ENCODE measurements around the gene VEZF1. TPM values are rescaled to one million over a fixed set of nuclear protein-coding genes. Genes with fewer than 3 reads are reported as not detected.

The VEZF1 gene
- total and polyA plus RNA-seq, 9 donors, result 31.6 to 83.5 (median 71.7) TPM

- Histone ChIP-seq H3K9me3 (no peaks in the 10 kb centered on the region), H3K27me3 (no peaks in the 10 kb centered on the region), H3K4me3 (no peak overlapping the region), H3K4me1 (ENCODE audit: insufficient read depth) (peaks cover 2% of the 10 kb centered on the region), H3K27ac (no peak overlapping the region), H3K36me3 (no peaks in the 10 kb centered on the region)
- TF ChIP-seq EP300 (IDR thresholded peaks at IDR 0.05), result no peak
- no peak for TF ChIP-seq POLR2A (IDR thresholded peaks at IDR 0.05)
- TF ChIP-seq, protein P1, sequence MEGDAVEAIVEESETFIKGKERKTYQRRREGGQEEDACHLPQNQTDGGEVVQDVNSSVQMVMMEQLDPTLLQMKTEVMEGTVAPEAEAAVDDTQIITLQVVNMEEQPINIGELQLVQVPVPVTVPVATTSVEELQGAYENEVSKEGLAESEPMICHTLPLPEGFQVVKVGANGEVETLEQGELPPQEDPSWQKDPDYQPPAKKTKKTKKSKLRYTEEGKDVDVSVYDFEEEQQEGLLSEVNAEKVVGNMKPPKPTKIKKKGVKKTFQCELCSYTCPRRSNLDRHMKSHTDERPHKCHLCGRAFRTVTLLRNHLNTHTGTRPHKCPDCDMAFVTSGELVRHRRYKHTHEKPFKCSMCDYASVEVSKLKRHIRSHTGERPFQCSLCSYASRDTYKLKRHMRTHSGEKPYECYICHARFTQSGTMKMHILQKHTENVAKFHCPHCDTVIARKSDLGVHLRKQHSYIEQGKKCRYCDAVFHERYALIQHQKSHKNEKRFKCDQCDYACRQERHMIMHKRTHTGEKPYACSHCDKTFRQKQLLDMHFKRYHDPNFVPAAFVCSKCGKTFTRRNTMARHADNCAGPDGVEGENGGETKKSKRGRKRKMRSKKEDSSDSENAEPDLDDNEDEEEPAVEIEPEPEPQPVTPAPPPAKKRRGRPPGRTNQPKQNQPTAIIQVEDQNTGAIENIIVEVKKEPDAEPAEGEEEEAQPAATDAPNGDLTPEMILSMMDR (IDR thresholded peaks at IDR 0.05), result no peak
- intact Hi-C loops (cut with DNase I), result no loop called here
- no peak for DNase-seq
- 85 to 86% (median 85%) methylated on average over 10 of the region's 10 CpGs for WGBS, 3 donors
Observed at GRCh38 chr17:57971572-57971971, 16.5 kb downstream of the VEZF1 start.

DNA sequence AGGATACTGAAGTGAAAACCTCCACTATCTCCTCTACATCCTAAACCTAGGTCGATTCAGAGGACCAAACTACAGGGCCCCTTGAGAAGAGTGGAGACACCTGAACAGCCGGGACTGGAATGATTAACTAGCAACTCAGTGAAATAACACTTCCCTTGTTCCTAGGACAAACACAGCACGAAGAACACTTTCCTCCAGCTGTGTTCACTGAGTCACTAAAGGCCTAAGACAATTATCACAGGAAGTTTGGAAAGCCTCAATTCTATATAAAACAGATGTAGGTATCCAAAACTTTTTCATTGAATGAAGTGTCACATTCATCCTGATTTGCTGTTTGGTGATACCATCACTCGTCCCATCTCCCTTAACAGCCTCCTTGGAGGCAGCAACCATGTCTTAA lies 17.3 kb downstream of the VEZF1 start:
- intact Hi-C loops (cut with DNase I), result no loop called here
- Histone ChIP-seq H3K4me3 (no peak overlapping the region), H3K4me1 (ENCODE audit: insufficient read depth) (peaks cover 2% of the 10 kb centered on the region), H3K27ac (no peak overlapping the region), H3K36me3 (no peaks in the 10 kb centered on the region), H3K27me3 (no peaks in the 10 kb centered on the region), H3K9me3 (no peaks in the 10 kb centered on the region)
- WGBS, 3 donors, result 51 to 65% (median 58%) methylated on average over 4 of the region's 4 CpGs
- no peak for TF ChIP-seq POLR2A (IDR thresholded peaks at IDR 0.05)
- no peak for TF ChIP-seq EP300 (IDR thresholded peaks at IDR 0.05)
- TF ChIP-seq, protein P1 (IDR thresholded peaks at IDR 0.05), result no peak
- no peak for DNase-seq

DNA sequence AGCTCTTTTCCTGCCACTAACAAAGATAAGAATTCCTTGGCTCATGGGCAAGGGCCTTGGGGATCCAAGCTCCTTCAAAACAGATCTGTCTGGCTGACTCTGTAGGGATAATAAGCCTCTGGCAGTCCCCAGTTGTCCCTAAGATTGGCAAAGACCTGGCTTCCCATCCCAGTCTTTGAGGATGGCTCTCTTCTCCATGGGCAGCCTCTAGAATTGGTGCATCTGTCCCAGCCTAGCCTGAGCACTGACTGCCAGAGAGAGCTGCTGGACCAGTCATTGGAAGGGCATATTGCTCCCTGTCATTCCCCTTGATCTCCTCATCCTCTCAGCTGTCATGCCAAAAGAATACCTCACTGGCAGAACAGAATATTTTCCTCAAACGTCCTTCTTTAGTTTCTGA lies 19.6 kb downstream of the VEZF1 start:
- intact Hi-C loops (cut with DNase I), result no loop called here
- TF ChIP-seq POLR2A (IDR thresholded peaks at IDR 0.05) (no peak), EP300 (IDR thresholded peaks at IDR 0.05) (no peak)
- TF ChIP-seq, protein P1 (IDR thresholded peaks at IDR 0.05), result no peak
- Histone ChIP-seq H3K4me1 (ENCODE audit: insufficient read depth) (no peaks in the 10 kb centered on the region), H3K9me3 (no peaks in the 10 kb centered on the region), H3K27ac (no peak overlapping the region), H3K36me3 (no peaks in the 10 kb centered on the region), H3K27me3 (no peaks in the 10 kb centered on the region), H3K4me3 (no peak overlapping the region)
- no peak for DNase-seq
- 24 to 45% (median 37%) methylated on average over 1 of the region's 1 CpG for WGBS, 3 donors

DNA sequence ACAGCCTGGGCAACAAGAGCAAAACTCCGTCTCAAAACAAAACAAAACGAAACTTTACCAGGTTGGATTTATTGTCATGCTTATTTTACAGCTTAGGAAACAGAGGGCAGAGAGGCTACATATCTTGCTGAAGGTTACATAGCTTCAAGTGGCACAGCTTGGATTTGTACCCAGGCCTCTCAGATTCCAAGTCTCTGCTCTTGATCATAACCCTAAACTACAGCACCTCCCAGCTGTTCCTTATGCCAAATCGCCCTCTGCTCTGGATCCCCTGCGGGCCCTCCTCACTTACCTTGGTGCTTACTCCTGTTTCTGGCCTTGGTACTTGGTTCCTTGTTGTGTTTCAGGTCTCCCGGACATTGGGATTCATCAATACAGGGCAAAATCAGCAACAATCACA lies 21.2 kb downstream of the VEZF1 start:
- Histone ChIP-seq H3K4me1 (ENCODE audit: insufficient read depth) (no peaks in the 10 kb centered on the region), H3K27me3 (no peaks in the 10 kb centered on the region), H3K4me3 (no peak overlapping the region), H3K9me3 (no peaks in the 10 kb centered on the region), H3K27ac (no peak overlapping the region), H3K36me3 (no peaks in the 10 kb centered on the region)
- no peak for DNase-seq
- TF ChIP-seq EP300 (IDR thresholded peaks at IDR 0.05) (no peak), POLR2A (IDR thresholded peaks at IDR 0.05) (no peak)
- TF ChIP-seq, protein P1 (IDR thresholded peaks at IDR 0.05), result no peak
- intact Hi-C loops (cut with DNase I), result no loop called here
- WGBS, 3 donors, result 85 to 93% (median 91%) methylated on average over 5 of the region's 5 CpGs

DNA sequence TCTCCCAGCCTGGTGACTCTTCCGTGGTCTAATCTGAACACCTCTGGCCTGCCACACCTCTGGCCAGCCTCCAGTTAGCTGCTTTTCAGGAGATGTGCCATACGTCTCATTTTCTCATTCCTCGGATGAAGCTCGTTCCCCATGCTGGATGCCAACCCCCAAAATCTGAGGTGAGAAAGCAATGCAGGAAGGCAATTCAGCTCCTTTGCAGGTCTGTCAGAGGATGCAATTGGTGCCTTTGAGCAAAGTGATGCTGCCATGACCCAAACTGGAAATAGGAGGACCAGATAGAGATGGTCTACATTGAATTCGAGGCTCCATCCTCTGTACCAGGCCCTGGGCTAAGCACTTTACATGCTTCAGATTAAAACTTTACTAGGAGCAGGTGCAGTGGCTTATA lies 21.8 kb downstream of the VEZF1 start:
- no peaks in the 10 kb centered on the region for H3K4me1 ChIP-seq (ENCODE audit: insufficient read depth)
- no peak for DNase-seq
- 84 to 91% (median 90%) methylated on average over 5 of the region's 5 CpGs for WGBS, 3 donors
- H3K9me3 ChIP-seq, result no peaks in the 10 kb centered on the region
- H3K4me3 ChIP-seq, result no peak overlapping the region
- H3K27me3 ChIP-seq, result no peaks in the 10 kb centered on the region
- no peak overlapping the region for H3K27ac ChIP-seq
- TF ChIP-seq, protein P1 (IDR thresholded peaks at IDR 0.05), result no peak
- no peak for TF ChIP-seq EP300 (IDR thresholded peaks at IDR 0.05)
- no peak for TF ChIP-seq POLR2A (IDR thresholded peaks at IDR 0.05)
- H3K36me3 ChIP-seq, result no peaks in the 10 kb centered on the region
- intact Hi-C loops (cut with DNase I), result no loop called here

All from ovary (tissue), 9 donors.